Measurements from ENCODE around the gene PITPNM3.
"Not testable (repeated sequence)": the region's sequence is repeated elsewhere in the genome, so short reads cannot be mapped to it uniquely, and the experiment has no call there.

PITPNM3 gene

DNA sequence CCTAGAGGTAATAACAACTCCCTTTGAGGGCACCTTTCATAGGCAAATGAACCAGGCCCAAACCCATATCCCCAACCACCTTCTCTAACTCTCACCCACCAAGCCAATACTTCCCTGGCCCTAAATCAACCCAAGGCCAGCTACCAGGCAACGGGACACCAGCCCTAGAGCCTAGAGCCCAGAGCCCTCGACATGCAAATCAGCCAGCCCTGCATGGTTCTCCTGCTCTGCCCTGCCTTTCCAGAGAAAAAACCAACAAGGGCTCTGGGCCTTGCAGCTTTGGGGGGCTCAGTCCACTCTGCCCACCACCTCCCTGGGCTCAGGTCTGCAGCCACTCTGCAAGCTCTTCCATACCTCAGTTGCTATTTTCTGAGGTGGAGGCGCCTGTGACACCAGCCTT is 55.0 kb downstream of the PITPNM3 start:
- no peak for DNase-seq (ENCODE audit: low read depth)

DNA sequence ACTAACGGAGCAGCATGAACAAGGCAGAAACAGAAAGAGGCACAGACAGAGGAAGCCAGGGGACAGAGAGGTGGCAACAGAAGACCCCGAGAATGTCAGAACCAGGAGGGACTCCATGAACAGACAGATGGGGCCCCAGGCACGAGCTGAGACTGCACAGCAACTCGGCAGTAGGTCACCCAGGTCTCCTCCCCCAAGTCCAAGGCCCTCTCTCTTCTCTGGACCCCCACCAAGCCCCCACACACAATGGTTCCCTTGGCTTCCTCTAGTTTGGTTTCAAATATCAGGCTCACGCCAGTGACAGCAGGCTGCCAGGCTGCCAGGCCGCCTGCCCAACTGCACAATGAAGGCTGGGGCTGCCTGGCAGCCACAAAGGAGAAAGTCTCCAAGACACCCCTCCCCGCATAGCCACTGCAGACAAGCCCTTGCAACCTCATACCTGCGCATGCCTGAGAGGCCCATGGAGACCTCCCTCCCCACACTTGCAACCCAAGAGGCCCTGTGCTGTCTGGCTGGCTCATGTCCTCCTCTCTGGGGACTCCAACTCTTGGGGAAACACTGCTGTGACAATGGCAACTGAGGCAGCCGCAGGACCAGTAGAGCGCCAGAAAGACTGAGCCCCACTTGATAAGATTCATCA is 57.3 kb downstream of the PITPNM3 start:
- no peak for DNase-seq (ENCODE audit: low read depth)

DNA sequence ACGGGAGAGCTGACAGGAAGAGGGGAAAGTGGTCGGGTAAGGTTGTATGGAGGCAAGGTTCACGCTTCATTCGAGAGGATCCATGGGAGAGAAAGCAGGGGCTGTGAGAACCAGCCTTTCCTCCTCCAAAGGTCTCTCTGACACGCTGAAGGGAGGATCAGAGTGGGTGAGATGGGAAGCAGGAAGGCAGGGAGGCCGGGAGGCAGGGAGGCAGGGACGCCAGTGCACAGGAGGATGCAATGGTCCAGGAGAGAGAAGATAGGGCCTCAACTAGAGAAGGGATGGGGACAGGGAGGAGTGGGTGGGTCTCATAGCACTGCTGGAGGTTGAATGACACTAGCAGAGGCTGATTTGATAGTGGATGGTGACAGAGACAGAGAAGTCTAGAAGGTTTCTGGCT is 58.0 kb downstream of the PITPNM3 start:
- DNase-seq (ENCODE audit: low read depth), result no peak

DNA sequence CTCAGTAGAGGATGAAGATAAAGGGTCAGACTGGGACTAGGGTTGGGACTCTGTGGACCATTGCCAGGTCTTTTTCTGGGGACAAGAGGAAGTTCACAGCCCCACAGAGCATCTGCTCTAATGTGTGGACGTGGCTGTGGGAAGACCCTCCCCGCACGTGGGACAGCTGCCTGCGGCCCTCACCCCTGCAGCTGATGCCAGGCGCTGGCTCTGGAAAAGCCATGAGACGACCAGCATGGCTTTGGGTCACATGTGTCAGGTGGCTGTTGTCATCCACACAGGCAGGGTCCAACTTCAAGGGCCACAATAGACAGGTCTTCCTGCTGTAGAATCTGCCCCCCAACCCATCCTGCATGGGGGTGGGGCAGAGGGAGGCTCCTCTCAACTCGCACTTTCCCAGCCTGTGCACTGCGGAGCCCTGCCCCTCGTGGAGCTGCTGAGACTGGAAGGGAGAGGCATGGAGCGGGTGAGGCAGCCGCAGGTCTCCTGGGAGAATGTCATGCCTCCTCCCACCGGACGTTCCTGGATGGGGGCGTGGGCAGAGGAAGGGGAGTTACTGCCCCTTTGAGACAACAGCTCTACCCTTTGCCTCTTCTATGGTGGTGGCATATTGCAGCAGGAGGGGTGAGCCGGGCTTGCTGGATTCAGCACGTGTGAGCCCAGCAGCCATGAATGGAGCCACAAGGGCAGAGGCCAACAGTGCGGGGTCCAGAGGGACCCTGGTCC is 58.7 kb downstream of the PITPNM3 start:
- no peak for DNase-seq (ENCODE audit: low read depth)

DNA sequence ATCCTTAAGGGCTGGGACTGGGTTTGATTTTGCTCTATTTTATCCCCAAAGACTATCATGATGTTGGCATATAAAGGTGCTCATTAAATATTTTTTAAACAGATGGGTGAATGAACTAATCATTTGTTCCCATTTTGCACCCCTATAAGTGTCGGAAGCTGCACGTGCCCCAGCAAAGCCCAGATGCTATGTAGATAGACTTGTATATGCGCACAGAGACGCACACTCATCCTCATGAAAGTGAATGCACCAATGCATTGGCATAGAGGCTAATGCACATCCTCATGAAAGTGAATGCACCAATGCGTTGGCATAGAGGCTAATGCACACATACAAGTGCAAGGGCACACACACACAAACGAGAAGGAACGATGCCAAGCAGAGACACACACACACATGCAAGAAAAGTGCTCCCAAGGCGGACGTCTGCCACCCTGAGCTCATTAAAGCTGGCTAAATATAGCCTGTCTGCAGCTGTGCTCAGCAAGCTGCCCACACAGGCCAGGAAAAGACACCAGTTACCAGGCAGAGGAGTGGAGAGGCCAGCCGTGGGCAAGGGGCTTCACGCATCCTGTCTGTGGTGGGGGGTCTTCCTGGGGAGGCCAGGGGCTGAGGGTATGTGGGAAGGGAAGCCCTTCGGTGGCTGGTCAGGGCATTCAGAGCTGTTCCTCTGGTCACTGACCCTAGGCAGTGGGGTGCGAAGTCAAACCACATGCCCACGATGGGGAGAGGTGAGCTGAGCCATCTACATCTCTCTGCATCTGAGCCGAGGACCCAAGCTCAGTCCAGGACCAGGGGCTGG is 59.5 kb downstream of the PITPNM3 start:
- DNase-seq (ENCODE audit: low read depth), result no peak

DNA sequence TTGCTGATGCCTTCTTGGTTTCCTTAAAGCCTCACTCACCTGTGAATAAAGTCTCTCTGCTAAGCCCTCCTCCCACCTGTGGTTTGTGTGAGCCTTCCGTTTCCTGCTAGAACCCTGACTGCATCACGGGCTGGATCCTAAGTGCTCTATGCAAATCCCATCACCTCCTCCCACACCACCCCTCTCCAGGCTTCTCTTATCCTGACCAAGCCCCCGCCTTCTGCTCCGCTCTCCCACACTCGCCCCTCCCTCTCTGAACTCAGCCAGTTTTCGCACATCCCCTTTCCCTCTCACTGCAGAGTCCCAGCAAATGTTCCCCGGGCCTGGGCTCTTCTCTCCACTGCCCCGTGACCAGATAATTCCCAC is 60.3 kb downstream of the PITPNM3 start:
- peak; percentile 9 for DNase-seq (ENCODE audit: low read depth)

DNA sequence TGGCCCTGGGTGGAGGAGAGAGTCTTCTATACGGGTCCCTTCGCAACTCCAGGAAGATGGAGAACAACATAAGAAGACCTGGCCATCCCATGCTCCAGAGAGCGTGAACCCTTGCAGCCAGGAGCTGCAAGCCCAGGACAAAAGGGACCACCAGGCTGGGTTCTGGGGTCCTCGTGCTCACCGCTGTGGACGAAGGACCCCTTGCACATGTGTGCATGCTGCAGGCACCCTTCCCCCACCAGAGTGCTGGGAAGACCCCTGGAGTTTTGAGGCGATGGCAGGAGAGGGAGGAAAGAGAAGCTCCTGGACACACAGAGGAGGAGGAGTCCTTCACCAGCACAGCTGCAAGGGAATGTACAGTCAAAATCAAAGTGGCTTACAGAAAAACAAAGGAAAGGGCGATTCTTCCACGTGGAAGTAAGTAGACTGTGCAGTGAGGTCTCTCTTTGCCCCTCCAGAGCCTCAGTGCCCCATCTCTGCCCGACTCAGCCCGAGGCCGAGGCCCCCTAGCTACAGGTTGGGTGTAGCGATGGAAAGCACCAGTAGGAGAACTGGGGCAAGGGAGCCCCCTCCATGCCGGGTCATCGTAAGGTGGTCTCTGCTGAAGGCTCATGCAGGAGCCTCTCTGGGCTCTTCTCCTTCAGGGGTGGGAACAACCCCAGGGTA is 60.8 kb downstream of the PITPNM3 start:
- DNase-seq (ENCODE audit: low read depth), result no peak

DNA sequence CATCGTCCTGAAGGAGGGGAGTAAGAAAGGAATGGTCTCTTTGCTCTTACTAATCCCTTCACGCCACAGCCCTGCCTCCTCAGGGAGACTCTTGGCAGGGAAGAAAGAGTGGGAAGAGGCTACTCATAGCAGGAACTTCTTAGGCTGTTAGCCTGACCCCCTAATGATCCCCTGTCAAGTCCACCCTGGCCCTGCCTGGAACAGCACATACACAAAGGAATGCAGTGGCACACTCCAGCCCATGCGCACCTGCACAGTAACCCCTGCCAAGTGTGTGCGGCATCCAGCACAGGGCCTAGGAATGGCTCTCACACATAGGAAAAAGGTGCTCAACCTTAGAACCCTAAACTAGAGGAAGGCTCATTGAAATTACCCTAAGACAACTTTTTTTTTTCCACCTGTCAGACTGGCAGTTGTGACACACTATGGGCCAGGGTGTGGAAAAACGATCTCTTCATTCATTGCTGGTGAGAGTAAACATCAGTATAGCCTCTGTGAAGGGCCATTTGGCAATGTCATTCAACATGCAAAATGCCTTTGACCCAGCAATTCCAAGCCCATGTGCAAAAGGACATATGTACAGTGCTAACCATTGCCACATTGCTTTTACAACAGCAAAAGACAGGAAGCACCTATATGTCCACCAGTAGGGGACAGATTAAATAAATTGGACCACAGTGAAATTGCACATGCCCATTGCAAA is 62.0 kb downstream of the PITPNM3 start:
- no peak for DNase-seq (ENCODE audit: low read depth)

DNA sequence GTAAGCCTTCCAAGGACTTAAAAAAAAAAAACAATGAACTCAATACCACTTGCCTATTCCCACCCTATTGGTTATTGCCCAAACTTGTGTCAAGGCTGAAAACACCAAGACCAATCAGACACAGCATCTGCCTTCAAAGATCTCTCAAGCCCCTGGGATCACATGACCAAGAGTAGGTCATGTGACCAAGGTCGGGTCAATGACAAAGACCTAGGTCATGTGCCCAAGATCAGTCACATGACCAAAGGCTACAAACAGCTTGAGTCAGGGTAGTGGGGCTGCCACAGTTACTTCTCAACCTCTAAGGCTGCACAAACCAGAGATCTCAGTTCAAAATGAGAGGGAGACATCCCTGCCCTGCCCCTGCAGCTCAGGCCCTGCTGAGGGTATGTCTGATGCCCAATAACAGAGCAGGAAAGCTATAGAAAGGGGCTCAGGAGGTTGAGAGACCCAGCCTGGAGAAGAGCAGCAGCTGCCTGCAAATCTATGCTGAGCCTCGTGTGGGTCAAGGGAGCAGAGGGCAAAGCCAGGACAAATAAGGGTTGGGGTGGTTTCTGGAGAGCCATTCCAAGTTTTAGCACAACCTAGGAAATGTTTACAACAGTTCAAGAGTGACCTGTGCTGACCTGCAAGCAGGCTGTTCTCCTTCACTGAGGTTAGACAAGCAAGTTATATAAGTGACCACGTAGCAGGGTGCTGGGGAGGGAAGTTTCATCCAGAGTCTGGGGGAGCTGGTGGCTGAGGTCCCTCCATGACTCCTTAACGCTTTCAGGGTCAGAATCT is 63.3 kb downstream of the PITPNM3 start:
- DNase-seq (ENCODE audit: low read depth), result no peak

DNA sequence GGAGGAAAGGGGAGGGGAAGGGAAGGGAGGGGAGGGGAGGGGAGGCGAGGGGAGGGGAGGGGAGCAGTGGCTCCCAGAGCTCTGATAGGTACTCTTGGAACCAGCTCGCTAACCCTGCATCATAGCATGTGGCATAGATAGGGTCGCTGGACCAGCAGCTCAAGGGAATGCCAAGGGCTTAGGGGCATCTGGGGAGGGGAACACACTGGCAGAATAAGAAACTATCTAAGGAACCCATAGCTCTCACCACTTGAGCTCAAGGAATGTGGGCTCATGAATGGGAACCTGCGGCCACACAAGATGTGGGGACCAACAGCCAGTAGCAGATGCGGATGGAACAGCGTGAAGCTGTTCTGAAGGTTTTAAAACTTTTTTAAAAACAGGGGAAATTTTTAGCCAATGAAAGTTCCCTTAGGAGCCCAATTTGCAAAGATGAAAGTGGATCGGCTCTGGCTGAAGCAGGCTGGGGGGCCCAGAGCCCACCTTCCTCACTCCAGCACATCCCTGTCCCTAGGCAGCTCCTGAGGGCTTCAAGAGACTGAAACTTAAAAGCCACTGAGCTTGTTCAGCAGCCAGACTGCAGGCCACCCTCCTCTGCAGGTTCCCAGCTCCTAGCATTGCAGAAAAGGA is 65.2 kb downstream of the PITPNM3 start:
- no peak for DNase-seq (ENCODE audit: low read depth)

DNA sequence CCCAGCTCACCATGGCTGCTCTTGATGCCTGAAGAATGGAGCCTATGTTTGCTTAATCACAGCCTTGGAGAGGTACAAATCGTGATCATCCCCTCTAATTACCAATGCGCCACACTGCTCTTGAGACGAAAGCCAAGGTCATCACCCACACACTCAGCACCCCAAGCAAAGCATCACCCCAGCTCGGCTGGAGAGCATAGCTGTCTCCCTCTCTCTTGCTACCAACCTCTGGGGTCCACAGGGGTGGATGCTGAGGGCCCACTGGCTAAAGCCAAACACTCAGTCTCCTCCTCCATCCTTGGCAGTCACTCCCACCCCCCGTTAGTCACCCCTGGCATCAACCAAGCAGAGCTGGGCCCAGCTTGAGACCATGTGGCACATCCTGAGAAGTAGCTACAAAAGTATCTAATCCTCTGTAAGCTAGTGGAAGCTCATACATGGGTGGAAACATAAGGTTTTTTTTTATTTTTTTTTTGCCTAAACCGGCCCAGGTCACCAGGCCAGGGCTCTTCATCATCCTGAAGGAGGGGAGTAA is 67.3 kb downstream of the PITPNM3 start:
- DNase-seq (ENCODE audit: low read depth), result no peak

DNA sequence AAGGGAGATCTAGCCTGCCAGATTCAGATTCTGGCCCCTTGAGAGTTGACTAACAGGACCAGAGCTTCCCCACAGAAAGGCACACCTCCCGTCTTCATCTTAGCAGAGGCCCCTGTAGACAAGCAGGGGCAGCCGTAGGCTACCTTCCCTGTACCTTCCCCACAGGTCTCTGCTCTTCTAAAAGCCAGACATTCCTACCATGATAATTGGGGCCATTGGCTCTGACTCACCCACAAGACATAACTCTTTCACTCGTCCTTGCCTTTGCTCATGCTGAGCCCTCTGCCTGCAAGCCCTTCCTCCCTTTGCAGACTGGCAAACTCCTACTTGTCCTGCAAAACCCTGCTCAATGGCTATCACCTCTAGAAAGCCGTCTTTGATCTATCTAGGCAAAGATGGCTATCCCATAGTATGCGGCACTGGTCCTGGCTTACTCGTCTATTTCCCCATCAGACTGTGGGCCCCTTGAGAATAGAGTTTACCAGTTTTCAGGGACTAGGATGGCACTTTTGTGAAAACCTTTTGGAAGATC is 68.3 kb downstream of the PITPNM3 start:
- DNase-seq (ENCODE audit: low read depth), result no peak

DNA sequence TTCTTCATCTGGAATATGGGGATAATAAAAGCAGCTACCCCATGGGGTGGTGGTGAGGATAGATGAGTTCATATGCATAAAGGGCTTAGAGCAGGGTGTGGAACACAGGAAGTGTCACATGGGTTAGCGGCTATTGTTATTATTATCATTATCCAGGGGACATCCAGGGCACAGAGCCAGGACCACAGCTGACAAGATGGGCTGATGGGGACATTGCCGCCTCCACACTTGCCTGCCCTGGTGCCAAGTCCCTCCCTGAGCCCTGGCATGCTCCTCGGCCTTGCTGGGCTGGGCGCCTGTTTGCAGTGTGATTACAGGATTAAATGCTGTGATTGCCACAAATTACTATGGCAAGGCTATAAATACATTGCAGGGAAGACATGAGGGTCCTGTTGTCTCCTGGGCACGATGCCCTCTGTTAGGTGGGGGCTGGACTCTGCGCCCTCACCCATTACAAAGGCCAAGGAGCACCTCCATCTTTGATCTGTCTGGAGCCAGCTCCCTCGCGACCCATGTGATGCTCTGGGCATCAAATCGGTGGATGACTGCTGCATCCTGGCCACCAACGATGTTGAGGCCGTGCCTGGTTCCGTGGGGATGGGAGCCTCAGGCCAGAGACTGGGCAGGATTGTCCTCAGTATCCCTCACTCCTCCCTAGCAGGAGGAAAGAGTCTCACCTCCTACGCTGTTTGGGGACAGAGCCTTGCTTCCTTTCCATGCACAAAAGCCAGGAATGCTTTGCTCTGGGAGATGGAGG is 68.9 kb downstream of the PITPNM3 start:
- no peak for DNase-seq (ENCODE audit: low read depth)

DNA sequence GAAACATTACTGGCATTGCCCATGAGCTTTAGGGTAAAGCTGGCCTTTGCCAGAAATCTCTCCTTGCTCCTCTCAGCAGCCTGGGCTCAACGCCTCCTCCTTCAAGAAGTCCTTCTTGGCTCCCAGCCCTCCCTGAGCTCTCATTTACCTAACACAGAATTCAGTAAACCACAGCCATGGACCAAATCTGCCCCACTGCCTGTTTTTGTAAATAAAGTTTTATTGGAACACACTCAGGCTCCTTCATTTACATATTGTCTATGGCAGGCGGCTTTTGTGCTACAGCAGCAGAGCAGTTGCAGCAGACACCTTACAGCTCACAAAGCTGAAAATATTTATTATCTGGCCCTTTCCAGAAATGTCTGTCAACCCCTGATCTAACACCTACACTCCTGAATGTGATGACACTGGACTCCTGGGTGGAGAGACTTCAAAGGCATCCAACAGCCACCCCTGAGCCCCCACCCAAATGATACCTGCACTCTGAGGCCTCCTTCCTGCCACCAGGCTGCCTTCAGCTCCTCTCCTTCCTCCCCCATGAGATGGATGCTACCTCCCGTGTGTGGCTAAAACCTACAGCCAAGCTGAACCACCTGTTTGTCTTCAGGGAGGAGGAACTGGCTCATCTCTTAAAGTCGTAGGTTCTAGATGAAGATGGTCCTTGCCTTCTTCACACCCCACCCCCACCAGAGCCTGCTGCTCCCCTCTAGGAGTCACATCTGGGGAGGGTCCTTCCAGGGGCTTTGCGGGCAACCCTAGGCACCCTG is 70.5 kb downstream of the PITPNM3 start:
- no peak for DNase-seq (ENCODE audit: low read depth)

DNA sequence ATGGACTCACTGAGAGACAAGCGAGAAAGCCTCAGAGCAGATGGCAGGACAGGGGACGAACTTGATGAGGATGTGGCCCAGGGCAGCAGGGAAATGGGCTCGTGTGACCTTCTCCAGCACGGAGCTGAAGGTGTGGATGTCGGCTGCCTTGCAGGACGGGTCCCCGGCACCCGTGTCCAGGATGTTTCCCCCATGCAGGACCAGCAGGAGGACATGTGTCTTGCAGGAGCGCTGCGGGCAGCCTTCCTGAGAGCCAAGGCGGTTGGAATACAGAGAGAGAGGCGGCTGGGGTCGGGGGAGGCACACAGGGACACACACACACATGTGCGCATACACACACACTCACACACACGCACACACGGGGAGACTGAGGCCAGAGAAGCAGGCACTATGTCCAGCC is 72.8 kb downstream of the PITPNM3 start:
- DNase-seq (ENCODE audit: low read depth), result no peak

DNA sequence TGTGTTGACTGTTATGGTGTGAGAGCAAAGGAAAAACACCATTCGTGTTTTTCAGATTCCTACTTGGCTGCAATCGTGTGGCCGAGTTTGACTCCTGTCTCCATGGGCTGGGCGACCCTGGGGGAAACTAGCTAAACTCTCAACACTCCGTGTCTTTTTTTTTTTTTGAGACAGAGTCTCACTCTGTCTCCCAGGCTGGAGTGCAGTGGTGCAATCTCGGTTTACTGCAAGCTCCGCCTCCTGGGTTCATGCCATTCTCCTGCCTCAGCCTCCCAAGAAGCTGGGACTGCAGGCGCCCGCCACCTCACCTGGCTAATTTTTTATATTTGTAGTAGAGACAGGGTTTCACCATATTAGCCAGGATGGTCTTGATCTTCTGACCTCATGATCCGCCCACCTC is 73.6 kb downstream of the PITPNM3 start:
- DNase-seq (ENCODE audit: low read depth), result not testable (repeated sequence)

DNA sequence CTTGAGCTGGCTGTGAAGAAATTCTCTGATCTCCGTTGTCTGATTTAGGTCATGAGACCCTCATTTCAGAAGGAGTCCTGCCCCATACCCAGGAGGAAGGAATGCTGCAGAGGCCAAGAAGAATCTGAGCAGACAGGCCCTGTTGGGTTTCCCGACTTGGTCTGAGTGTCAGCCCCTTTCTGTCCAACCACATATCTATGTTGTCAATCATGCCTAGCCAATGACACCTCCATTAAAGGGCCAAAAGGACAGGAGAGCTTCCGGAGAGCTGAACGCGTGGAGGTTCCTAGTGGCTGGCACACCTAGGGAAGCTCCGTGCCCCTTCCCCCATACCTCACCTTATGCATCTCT is 74.3 kb downstream of the PITPNM3 start:
- DNase-seq (ENCODE audit: low read depth), result no peak

DNA sequence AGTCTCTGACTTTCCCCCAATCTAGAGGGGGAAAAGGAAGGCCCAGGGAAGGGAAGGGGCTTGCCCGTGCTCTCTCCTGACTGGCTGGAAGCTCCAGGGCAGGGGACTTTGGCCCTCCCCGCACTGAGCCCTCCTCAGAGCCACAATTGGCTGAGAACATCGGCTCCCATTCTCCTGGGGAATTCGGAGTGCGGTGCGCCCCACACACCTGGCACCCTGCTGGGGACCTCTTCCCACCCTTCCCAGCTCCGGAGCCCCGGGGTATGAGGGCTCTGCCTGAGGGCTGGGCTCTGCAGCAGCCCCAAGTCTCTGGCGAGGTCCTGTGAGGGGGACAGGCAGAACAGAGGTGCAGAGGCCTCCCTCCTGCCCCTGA is 76.1 kb downstream of the PITPNM3 start:
- no peak for DNase-seq (ENCODE audit: low read depth)

Data from activated T-cell treated with anti-CD3 and anti-CD28 coated beads for 48 hours (primary cell).